ENCODE data around the gene EFL1. TPM values are rescaled to one million over a fixed set of nuclear protein-coding genes. Genes with fewer than 3 reads are reported as not detected.
"Not testable (repeated sequence)": the region's sequence is repeated elsewhere in the genome, so short reads cannot be mapped to it uniquely, and the experiment has no call there.

EFL1 gene
- total RNA-seq, 2 experiments from 2014 or later, result 7.1 to 7.8 TPM

GRCh38 chr15:82228750-82229149, 33.8 kb downstream of the EFL1 start:
- no peak overlapping the region for H3K4me3 Mint-ChIP-seq
- no peaks in the 10 kb centered on the region for H3K4me1 ChIP-seq (ENCODE audit: insufficient read depth, low read length)
- H3K36me3 Mint-ChIP-seq (ENCODE audit: low read depth), result peaks cover 81% of the 10 kb centered on the region
- intact Hi-C loops (cut with DNase I, micrococcal nuclease), result no loop called here
- ChIA-PET POLR2A (no interaction called here), CTCF (no interaction called here)
- no peak overlapping the region for H3K27ac Mint-ChIP-seq
- H3K27ac ChIP-seq (ENCODE audit: low read depth in 1 of 2, low read length in 2 of 2), result no peak overlapping the region
- no peak for TF ChIP-seq CTCF (IDR thresholded peaks at IDR 0.05)
- H3K36me3 ChIP-seq (ENCODE audit: insufficient read depth, low read length), result peaks cover 15% of the 10 kb centered on the region
- H3K4me1 Mint-ChIP-seq (ENCODE audit: low read depth), result no peaks in the 10 kb centered on the region
- DNase-seq, result no peak
- no peaks in the 10 kb centered on the region for H3K27me3 Mint-ChIP-seq
- no peaks in the 10 kb centered on the region for H3K9me3 Mint-ChIP-seq
- no peaks in the 10 kb centered on the region for H3K27me3 ChIP-seq (ENCODE audit: control insufficient read depth in 1 of 2, insufficient read depth in 2 of 2, low read length in 2 of 2)
- no peaks in the 10 kb centered on the region for H3K9me3 ChIP-seq (ENCODE audit: control insufficient read depth in 1 of 2, insufficient read depth in 1 of 2, low read length in 2 of 2)
- ATAC-seq (ENCODE audit: poor library complexity), result no peak
- H3K4me3 ChIP-seq (ENCODE audit: low read length), result no peak overlapping the region

- H3K27me3 ChIP-seq (ENCODE audit: control insufficient read depth in 1 of 2, insufficient read depth in 2 of 2, low read length in 2 of 2); H3K4me3 Mint-ChIP-seq; H3K4me1 Mint-ChIP-seq (ENCODE audit: low read depth); H3K27ac ChIP-seq (ENCODE audit: low read depth in 1 of 2, low read length in 2 of 2); H3K9me3 Mint-ChIP-seq; CTCF ChIA-PET; H3K27me3 Mint-ChIP-seq; H3K4me3 ChIP-seq (ENCODE audit: low read length); H3K27ac Mint-ChIP-seq; H3K4me1 ChIP-seq (ENCODE audit: insufficient read depth, low read length); POLR2A ChIA-PET; intact Hi-C loops (cut with DNase I, micrococcal nuclease); H3K9me3 ChIP-seq (ENCODE audit: control insufficient read depth in 1 of 2, insufficient read depth in 1 of 2, low read length in 2 of 2): not testable (repeated sequence)
- ATAC-seq (ENCODE audit: poor library complexity) (peak; percentile 52), DNase-seq (peak in 8 of 14 experiments; percentile 2 to 48 (median 30))
- peaks cover 71% of the 10 kb centered on the region for H3K36me3 Mint-ChIP-seq (ENCODE audit: low read depth)
- H3K36me3 ChIP-seq (ENCODE audit: insufficient read depth, low read length), result peaks cover 14% of the 10 kb centered on the region
Measured at GRCh38 chr15:82221535-82221934, 41.0 kb downstream of the EFL1 start.

- H3K9me3 ChIP-seq (ENCODE audit: control insufficient read depth in 1 of 2, insufficient read depth in 1 of 2, low read length in 2 of 2); H3K27me3 ChIP-seq (ENCODE audit: control insufficient read depth in 1 of 2, insufficient read depth in 2 of 2, low read length in 2 of 2); H3K9me3 Mint-ChIP-seq; H3K27me3 Mint-ChIP-seq; H3K4me3 ChIP-seq (ENCODE audit: low read length); intact Hi-C loops (cut with DNase I, micrococcal nuclease); H3K4me1 Mint-ChIP-seq (ENCODE audit: low read depth); POLR2A ChIA-PET; H3K4me3 Mint-ChIP-seq; CTCF ChIA-PET; H3K27ac ChIP-seq (ENCODE audit: low read depth in 1 of 2, low read length in 2 of 2); H3K4me1 ChIP-seq (ENCODE audit: insufficient read depth, low read length); ATAC-seq (ENCODE audit: poor library complexity); H3K27ac Mint-ChIP-seq; DNase-seq: not testable (repeated sequence)
- H3K36me3 ChIP-seq (ENCODE audit: insufficient read depth, low read length), result peaks cover 18% of the 10 kb centered on the region
- H3K36me3 Mint-ChIP-seq (ENCODE audit: low read depth), result peaks cover 90% of the 10 kb centered on the region
Measured at GRCh38 chr15:82216092-82216491, 46.4 kb downstream of the EFL1 start.

- not testable (repeated sequence) for H3K4me3 Mint-ChIP-seq, H3K27me3 Mint-ChIP-seq
Measured at GRCh38 chr15:82212201-82212600, 50.3 kb downstream of the EFL1 start.

GRCh38 chr15:82210066-82210597, 52.4 kb downstream of the EFL1 start:
- H3K9me3 ChIP-seq (ENCODE audit: control insufficient read depth in 1 of 2, insufficient read depth in 1 of 2, low read length in 2 of 2); H3K4me1 ChIP-seq (ENCODE audit: insufficient read depth, low read length); H3K9me3 Mint-ChIP-seq; DNase-seq; ATAC-seq (ENCODE audit: poor library complexity); CTCF ChIA-PET; H3K4me3 ChIP-seq (ENCODE audit: low read length); H3K27me3 Mint-ChIP-seq; H3K27me3 ChIP-seq (ENCODE audit: control insufficient read depth in 1 of 2, insufficient read depth in 2 of 2, low read length in 2 of 2); H3K4me1 Mint-ChIP-seq (ENCODE audit: low read depth); H3K4me3 Mint-ChIP-seq; H3K27ac ChIP-seq (ENCODE audit: low read depth in 1 of 2, low read length in 2 of 2); H3K27ac Mint-ChIP-seq; intact Hi-C loops (cut with DNase I, micrococcal nuclease); POLR2A ChIA-PET: not testable (repeated sequence)
- H3K36me3 Mint-ChIP-seq (ENCODE audit: low read depth), result peaks cover 64% of the 10 kb centered on the region
- H3K36me3 ChIP-seq (ENCODE audit: insufficient read depth, low read length), result peaks cover 17% of the 10 kb centered on the region

More at GRCh38 chr15:82212201-82212600, 50.3 kb downstream of the EFL1 start:
- H3K27me3 ChIP-seq (ENCODE audit: control insufficient read depth in 1 of 2, insufficient read depth in 2 of 2, low read length in 2 of 2); H3K27ac Mint-ChIP-seq; ATAC-seq (ENCODE audit: poor library complexity); H3K9me3 ChIP-seq (ENCODE audit: control insufficient read depth in 1 of 2, insufficient read depth in 1 of 2, low read length in 2 of 2); POLR2A ChIA-PET; intact Hi-C loops (cut with DNase I, micrococcal nuclease); H3K4me1 ChIP-seq (ENCODE audit: insufficient read depth, low read length); H3K4me3 ChIP-seq (ENCODE audit: low read length); H3K9me3 Mint-ChIP-seq; CTCF ChIA-PET; H3K4me1 Mint-ChIP-seq (ENCODE audit: low read depth); DNase-seq; H3K27ac ChIP-seq (ENCODE audit: low read depth in 1 of 2, low read length in 2 of 2): not testable (repeated sequence)
- H3K36me3 Mint-ChIP-seq (ENCODE audit: low read depth), result peaks cover 71% of the 10 kb centered on the region
- peaks cover 17% of the 10 kb centered on the region for H3K36me3 ChIP-seq (ENCODE audit: insufficient read depth, low read length)

GRCh38 chr15:82204575-82204974, 58.0 kb downstream of the EFL1 start:
- H3K9me3 Mint-ChIP-seq; H3K27ac Mint-ChIP-seq; H3K27ac ChIP-seq (ENCODE audit: low read depth in 1 of 2, low read length in 2 of 2); H3K4me3 ChIP-seq (ENCODE audit: low read length); H3K9me3 ChIP-seq (ENCODE audit: control insufficient read depth in 1 of 2, insufficient read depth in 1 of 2, low read length in 2 of 2); H3K36me3 ChIP-seq (ENCODE audit: insufficient read depth, low read length); H3K27me3 Mint-ChIP-seq; DNase-seq; ATAC-seq (ENCODE audit: poor library complexity); H3K4me1 ChIP-seq (ENCODE audit: insufficient read depth, low read length); H3K4me1 Mint-ChIP-seq (ENCODE audit: low read depth); intact Hi-C loops (cut with DNase I, micrococcal nuclease); CTCF ChIA-PET; H3K27me3 ChIP-seq (ENCODE audit: control insufficient read depth in 1 of 2, insufficient read depth in 2 of 2, low read length in 2 of 2); H3K4me3 Mint-ChIP-seq; POLR2A ChIA-PET: not testable (repeated sequence)
- H3K36me3 Mint-ChIP-seq (ENCODE audit: low read depth), result peaks cover 25% of the 10 kb centered on the region
